HepG2 (cell line): ENCODE data around the gene SNAPC4. TPM values are rescaled to one million over a fixed set of nuclear protein-coding genes. Genes with fewer than 3 reads are reported as not detected.

Source experiments
- ATAC-seq: fragments of 200-7000 bp; cut with Tn5 transposase; 3 replicates; pipeline ENCODE4 v1.9.1; 2020; ENCODE audit warnings: mild to moderate bottlenecking, moderate library complexity
- BruUV-seq: library from RNA; stranded (reverse); fragments of 400-500 nt; replicated peaks from 2 replicates; lab custom pipeline; 2021; lab: Mats Ljungman, UMichigan
- CTCF ChIA-PET: fragments of 300-600 bp; formaldehyde crosslinking; extraction: SDS; loops from one replicate; lab custom pipeline; 2021; ENCODE audit warnings: low total read pairs, inconsistent platforms, low intra/inter-chr PET ratio; lab: Yijun Ruan, JAX
- POLR2A ChIA-PET: fragments of 350-600 bp; sonication (Branson Sonifier 250); formaldehyde crosslinking; loops from one replicate; lab custom pipeline; 2020; ENCODE audit warnings: antibody characterized with exemption, inconsistent platforms; lab: Yijun Ruan, JAX
- DNase-seq: peaks from one replicate; pipeline ENCODE4 v3.0.0-alpha.2; 2015; ENCODE audit warnings: low spot score
- FAIRE-seq: peaks from 3 replicates; lab custom pipeline; 2011; peaks lifted over from hg19 to GRCh38; lab: Jason Lieb, UNC
- H2AFZ ChIP-seq: one replicate; pipeline ENCODE4 v1.6.1; 2011; ENCODE audit warnings: low read length, inconsistent platforms
- H3K27ac ChIP-seq: fragments of 300-600 bp; 3 replicates; pipeline ENCODE4 v1.8.0; 2011; ENCODE audit warnings: mixed run types, mild to moderate bottlenecking, mixed read lengths, low read length, inconsistent platforms; ENCODE audit not compliant: insufficient read depth; ENCODE audit errors: extremely low read length
- H3K27me3 ChIP-seq, 2 experiments: fragments of 200-600 bp in 1 of 2; 2 replicates in 1 of 2; 3 replicates in 1 of 2; pipeline versions ENCODE4 v1.6.0 to v1.8.0; 2011; ENCODE audit warnings: low read length in 2 of 2, mild to moderate bottlenecking in 2 of 2, moderate library complexity in 2 of 2, inconsistent platforms in 1 of 2; ENCODE audit not compliant: insufficient read depth in 2 of 2, control insufficient read depth in 1 of 2
- H3K36me3 ChIP-seq, 2 experiments: fragments of 200-600 bp in 1 of 2; replicated peaks in 1 of 2; 2 replicates in 1 of 2; 3 replicates in 1 of 2; pipeline versions ENCODE4 v1.5.1 to v1.8.0; 2011; ENCODE audit warnings: low read length in 2 of 2, inconsistent platforms in 1 of 2; ENCODE audit not compliant: insufficient read depth in 2 of 2, control insufficient read depth in 1 of 2
- H3K4me1 ChIP-seq: 2 replicates; pipeline ENCODE4 v1.5.1; 2012; ENCODE audit warnings: low read length, inconsistent platforms; ENCODE audit not compliant: insufficient read depth
- H3K4me2 ChIP-seq: 2 replicates; pipeline ENCODE4 v1.6.0; 2011; ENCODE audit warnings: low read depth, low read length, inconsistent platforms
- H3K4me3 ChIP-seq, 3 experiments: fragments of 200-600 bp in 1 of 3; sonication (generic), shearing (Covaris generic) in 1 of 3; replicated peaks in 1 of 3; 2 replicates each; pipeline ENCODE4 v1.5.1; 2011 to 2016; ENCODE audit warnings: low read length in 3 of 3, inconsistent platforms in 2 of 3, low read depth in 2 of 3, mild to moderate bottlenecking in 2 of 3, control low read depth in 1 of 3, mixed read lengths in 1 of 3; ENCODE audit not compliant: insufficient read depth in 1 of 3
- H3K79me2 ChIP-seq: one replicate; pipeline ENCODE4 v1.6.1; 2011; ENCODE audit warnings: low read length, inconsistent platforms; ENCODE audit not compliant: insufficient read depth
- H3K9ac ChIP-seq: 2 replicates; pipeline ENCODE4 v1.6.0; 2011; ENCODE audit warnings: mild to moderate bottlenecking, low read depth, low read length, inconsistent platforms; ENCODE audit not compliant: insufficient read depth
- H3K9me3 ChIP-seq: 2 replicates; pipeline ENCODE4 v1.5.1; 2012; ENCODE audit warnings: mild to moderate bottlenecking, low read length
- H4K20me1 ChIP-seq: 2 replicates; pipeline ENCODE4 v1.6.0; 2011; ENCODE audit warnings: inconsistent platforms, mild to moderate bottlenecking, low read length, moderate library complexity; ENCODE audit not compliant: insufficient read depth
- ARID3A ChIP-seq: IDR thresholded peaks from 2 replicates; pipeline ENCODE4 v1.6.1; 2012; ENCODE audit warnings: low read depth, low read length, improper control_type of control experiment
- ASH2L ChIP-seq: fragments of 300-600, 200-600 bp; sonication (generic); IDR thresholded peaks from 2 replicates; pipeline ENCODE4 v1.7.0; 2017; ENCODE audit warnings: low read depth, mild to moderate bottlenecking, moderate library complexity, mixed read lengths, low read length; ENCODE audit not compliant: insufficient read length
- FLYWCH1 ChIP-seq: sonication (generic); formaldehyde crosslinking; IDR thresholded peaks from 2 replicates; pipeline ENCODE4 v1.8.1; 2023; ENCODE audit warnings: mild to moderate bottlenecking, missing genetic modification reagents
- JUND ChIP-seq: sonication (generic); formaldehyde crosslinking; IDR thresholded peaks from 2 replicates; pipeline ENCODE4 v1.8.0; 2022; ENCODE audit warnings: mild to moderate bottlenecking, missing genetic modification reagents
- KDM5A ChIP-seq: fragments of 200-600 bp; sonication (generic); IDR thresholded peaks from 2 replicates; pipeline ENCODE4 v1.7.0; 2018; ENCODE audit warnings: antibody characterized with exemption, mild to moderate bottlenecking, low read length, borderline replicate concordance
- MLX ChIP-seq: IDR thresholded peaks from 2 replicates; pipeline ENCODE4 v1.6.1; 2016
- MTERF4 ChIP-seq: sonication (generic); formaldehyde crosslinking; IDR thresholded peaks from 2 replicates; pipeline ENCODE4 v1.8.0; 2023; ENCODE audit warnings: mild to moderate bottlenecking, missing genetic modification reagents
- NR0B2 ChIP-seq: sonication (generic); formaldehyde crosslinking; IDR thresholded peaks from 2 replicates; pipeline ENCODE4 v1.4.0; 2020; ENCODE audit warnings: mild to moderate bottlenecking, missing genetic modification reagents
- RAD51 ChIP-seq: fragments of 450-650 bp; IDR thresholded peaks from 2 replicates; pipeline ENCODE4 v1.6.1; 2016; ENCODE audit warnings: borderline replicate concordance
- TAF15 ChIP-seq: fragments of 200-400 bp; formaldehyde crosslinking; IDR thresholded peaks from one replicate; pipeline ENCODE4 v1.6.1; 2018; ENCODE audit warnings: mild to moderate bottlenecking, low read depth, low read length; ENCODE audit not compliant: poor library complexity, severe bottlenecking
- TERF1 ChIP-seq: sonication (generic); formaldehyde crosslinking; IDR thresholded peaks from 2 replicates; pipeline ENCODE4 v1.8.0; 2022; ENCODE audit warnings: mild to moderate bottlenecking, missing genetic modification reagents, moderate library complexity
- ZEB1 ChIP-seq: IDR thresholded peaks from 2 replicates; pipeline ENCODE4 v1.6.1; 2012; ENCODE audit warnings: mild to moderate bottlenecking, low read depth, inconsistent platforms; ENCODE audit not compliant: insufficient replicate concordance
- ZNF556 ChIP-seq: sonication (generic); formaldehyde crosslinking; IDR thresholded peaks from 2 replicates; pipeline ENCODE4 v1.4.0; 2020; ENCODE audit warnings: mild to moderate bottlenecking, missing genetic modification reagents, borderline replicate concordance
- ZNF75D ChIP-seq: sonication (generic); formaldehyde crosslinking; IDR thresholded peaks from 2 replicates; pipeline ENCODE4 v1.8.1; 2023; ENCODE audit warnings: missing genetic modification reagents, mild to moderate bottlenecking, borderline replicate concordance
- ZSCAN22 ChIP-seq: sonication (generic); formaldehyde crosslinking; IDR thresholded peaks from 2 replicates; pipeline ENCODE4 v1.4.0; 2020; ENCODE audit warnings: mild to moderate bottlenecking, missing genetic modification reagents
- WGBS: methylation state at CpG from one replicate; pipeline ENCODE4 v1.1.6; 2017; ENCODE audit warnings: low lambda C conversion rate; 5-methylcytosine and 5-hydroxymethylcytosine counted together
- in situ Hi-C: cut with HindIII; loops from 2 replicates; pipeline ENCODE4 v1.10.0; 2017; ENCODE audit warnings: low pct_unique_long_range_greater_than_20kb; ENCODE audit not compliant: extremely low pct_ligation_motif_present
- intact Hi-C: fragments of 100-400 bp; cut with micrococcal nuclease; formaldehyde crosslinking; loops from one replicate; pipeline ENCODE4 v1.10.0; 2022; ENCODE audit not compliant: unreplicated experiment
- polyA plus RNA-seq, 8 experiments: library from polyadenylated mRNA; depleted of rRNA in 3 of 8; stranded (reverse) in 7 of 8; unstranded in 1 of 8; fragments of >200 nt; fragmentation: Illumina TruSeq in 4 of 8; extraction: Trizol in 4 of 8; gene quantifications; 2 replicates each; pipeline versions ENCODE4 v1.2.1 to v1.2.3, GENCODE V29; 2011 to 2016; ENCODE audit warnings: low read depth in 4 of 8, missing spikeins in 1 of 8, mixed read lengths in 1 of 8; ENCODE audit not compliant: insufficient read depth in 1 of 8
- total RNA-seq, 5 experiments: library from RNA; depleted of rRNA; stranded (reverse); fragments of >200 nt; fragmentation: Illumina TruSeq; extraction: Trizol; gene quantifications; 2 replicates each; pipeline ENCODE4 v1.2.3, GENCODE V29; 2016; ENCODE audit warnings: low read depth in 1 of 5

SNAPC4 gene
- total and polyA plus RNA-seq, 2 of the 13 experiments (the other 11 are each of a cell fraction or from before 2014, with no cell fraction given) = 2.0 to 6.0 TPM

GRCh38 chr9:136374183-136374575 lies 25.8 kb downstream of the SNAPC4 start (continued):
- no peak for TF ChIP-seq TERF1

- Histone ChIP-seq H3K27ac (peak within 1 kb of the TSS; percentile 50), H3K27me3 (no peaks in the 10 kb centered on the region; a peak in 1 of 5 replicates), H3K9me3 (no peaks in the 10 kb centered on the region), H3K36me3 (peaks cover 0 to 2% of the 10 kb centered on the region in 2 experiments; a peak in 1 of 5 replicates), H3K4me2 (peak within 1 kb of the TSS; percentile 98), H4K20me1 (no peaks in the 10 kb centered on the region), H3K79me2 (no peaks in the 10 kb centered on the region), H3K4me1 (peaks cover 22% of the 10 kb centered on the region), H2AFZ (peak within 1 kb of the TSS; percentile 37), H3K9ac (peak within 1 kb of the TSS; percentile 76), H3K4me3 (peak within 1 kb of the TSS; percentile 68 to 85 (median 72))
- in situ Hi-C loops (no loop called here), intact Hi-C loops (loop anchor here (2.0 to 5.0 kb wide), 2 partner anchors 36 to 61 kb away; no protein-coding TSS in a partner anchor)
- 8% methylated on average over 5 of the region's 27 CpGs for WGBS
- FAIRE-seq (peak; percentile 53), DNase-seq (peak; percentile 66), ATAC-seq (peak; percentile 83)
- POLR2A ChIA-PET = interaction anchor here (1.1 to 4.0 kb wide), 5 partner anchors 10 to 39 kb away, joined by 3 to 38 read pairs (median 4); partner anchors contain the start of gene DNLZ
- no TSS peak for BruUV-seq
- CTCF ChIA-PET = interaction anchor here (1.1 to 3.1 kb wide), 4 partner anchors 10 to 34 kb away, joined by 3 to 18 read pairs (median 4); partner anchors contain the start of gene DNLZ
- TF ChIP-seq NR0B2 (CRISPR knock-in tag) (peak; percentile 67; the same call in 1 of the 2 replicates), ZSCAN22 (CRISPR knock-in tag) (no peak), FLYWCH1 (CRISPR knock-in tag) (no peak), KDM5A (no peak), ZNF556 (no peak), RAD51 (no peak), MLX (no peak), JUND (CRISPR knock-in tag) (no peak), MTERF4 (no peak), ASH2L (no peak), ZEB1 (no peak), ZNF75D (CRISPR knock-in tag) (no peak), TAF15 (no peak), ARID3A (no peak)
Measured at GRCh38 chr9:136373300-136374182, 26.4 kb downstream of the SNAPC4 start, which contains the start of gene CARD9. Gene CARD9, minus strand, starts transcription at chr9:136373669. Its CDS starts 1,591 bp downstream, at chr9:136372078.
